GM12878 (cell line): ENCODE data around the gene LRRC75A. TPM values are rescaled to one million over a fixed set of nuclear protein-coding genes. Genes with fewer than 3 reads are reported as not detected.

Source experiments
- ATAC-seq: fragments of 200-7000 bp; cut with Tn5 transposase; 3 replicates; pipeline ENCODE4 v1.9.1; 2020; ENCODE audit warnings: mild to moderate bottlenecking, moderate library complexity
- BruUV-seq: library from RNA; stranded (reverse); fragments of 400-500 nt; replicated peaks from 2 replicates; lab custom pipeline; 2021; lab: Mats Ljungman, UMichigan
- CTCF ChIA-PET: fragments of 300-600 bp; sonication (Branson Sonifier 250); formaldehyde crosslinking; extraction: SDS; loops from one replicate; lab custom pipeline; 2021; ENCODE audit warnings: inconsistent platforms; lab: Yijun Ruan, JAX
- POLR2A ChIA-PET: fragments of 350-600 bp; formaldehyde crosslinking; extraction: SDS; loops from one replicate; lab custom pipeline; 2021; ENCODE audit warnings: inconsistent platforms; lab: Charles Lee
- RAD21 ChIA-PET: fragments of 300-600 bp; sonication (Branson Sonifier 250); formaldehyde crosslinking; loops from one replicate; lab custom pipeline; 2023; ENCODE audit warnings: antibody characterized with exemption; ENCODE audit not compliant: unreplicated experiment; lab: Charles Lee
- SMC1A ChIA-PET: fragments of 300-600 bp; sonication (Branson Sonifier 250); formaldehyde crosslinking; loops from one replicate; lab custom pipeline; 2023; ENCODE audit not compliant: unreplicated experiment, uncharacterized antibody; lab: Charles Lee
- DNase-seq: peaks from one replicate; pipeline ENCODE4 v3.0.0-alpha.2; 2011; ENCODE audit warnings: low read depth, low spot score
- FAIRE-seq: peaks from 3 replicates; lab custom pipeline; 2011; peaks lifted over from hg19 to GRCh38; lab: Jason Lieb, UNC
- H2AFZ ChIP-seq: 2 replicates; pipeline ENCODE4 v1.6.0; 2011; ENCODE audit warnings: low read depth, low read length, control low read depth; ENCODE audit not compliant: control insufficient read depth
- H3K27ac ChIP-seq: 2 replicates; pipeline ENCODE4 v1.5.1; 2011; ENCODE audit warnings: control low read depth; ENCODE audit not compliant: control insufficient read depth, insufficient read depth
- H3K27me3 ChIP-seq, 2 experiments: replicated peaks in 1 of 2; 2 replicates each; pipeline versions ENCODE4 v1.6.0 to v1.6.1; 2011; ENCODE audit warnings: low read length in 1 of 2; ENCODE audit not compliant: control insufficient read depth in 2 of 2, insufficient read depth in 2 of 2
- H3K36me3 ChIP-seq, 2 experiments: 2 replicates each; pipeline ENCODE4 v1.5.1; 2011; ENCODE audit warnings: low read length in 1 of 2; ENCODE audit not compliant: control insufficient read depth in 2 of 2, insufficient read depth in 2 of 2
- H3K4me1 ChIP-seq: 2 replicates; pipeline ENCODE4 v1.6.1; 2011; ENCODE audit warnings: mild to moderate bottlenecking, low read length, moderate library complexity, mixed read lengths; ENCODE audit not compliant: control insufficient read depth, insufficient read depth
- H3K4me2 ChIP-seq: 2 replicates; pipeline ENCODE4 v1.6.0; 2011; ENCODE audit warnings: control low read depth; ENCODE audit not compliant: control insufficient read depth, insufficient read depth
- H3K4me3 ChIP-seq: fragments of 200-600 bp; sonication (generic); 2 replicates; pipeline ENCODE4 v1.5.1; 2016
- H3K79me2 ChIP-seq: 2 replicates; pipeline ENCODE4 v1.6.0; 2011; ENCODE audit warnings: low read length; ENCODE audit not compliant: control insufficient read depth, insufficient read depth
- H3K9ac ChIP-seq: 2 replicates; pipeline ENCODE4 v1.8.0; 2011; ENCODE audit warnings: low read length, control low read depth, mixed read lengths; ENCODE audit not compliant: control insufficient read depth, insufficient read depth
- H3K9me3 ChIP-seq: replicated peaks from 3 replicates; pipeline ENCODE4 v1.5.1; 2011; ENCODE audit warnings: mild to moderate bottlenecking, low read length; ENCODE audit not compliant: control insufficient read depth, insufficient read depth
- H4K20me1 ChIP-seq: 2 replicates; pipeline ENCODE4 v1.6.0; 2011; ENCODE audit not compliant: control insufficient read depth, insufficient read depth
- HDGF ChIP-seq: fragments of 450-650 bp; IDR thresholded peaks from 2 replicates; pipeline ENCODE4 v1.6.1; 2016; ENCODE audit warnings: antibody characterized with exemption
- NFYB ChIP-seq: IDR thresholded peaks from 2 replicates; pipeline ENCODE4 v1.6.1; 2011; ENCODE audit warnings: low read depth, mild to moderate bottlenecking, low read length, improper control_type of control experiment, moderate library complexity; ENCODE audit not compliant: insufficient read depth
- SMAD5 ChIP-seq: IDR thresholded peaks from 2 replicates; pipeline ENCODE4 v1.6.1; 2016; ENCODE audit warnings: antibody characterized with exemption, low read depth
- SPI1 ChIP-seq: IDR thresholded peaks from 2 replicates; pipeline ENCODE4 v1.6.1; 2011; ENCODE audit warnings: low read depth, mild to moderate bottlenecking, low read length, moderate library complexity, borderline replicate concordance; ENCODE audit not compliant: insufficient read depth
- ZBTB4 ChIP-seq: fragments of 450-650 bp; formaldehyde crosslinking; IDR thresholded peaks from 2 replicates; pipeline ENCODE4 v1.4.0; 2022; ENCODE audit warnings: mild to moderate bottlenecking, moderate library complexity
- whole genome bisulfite sequencing: methylation state at CpG from one replicate; pipeline ENCODE4 v1.1.6; 2016; ENCODE audit warnings: low lambda C conversion rate; ENCODE audit not compliant: insufficient replicate concordance, insufficient coverage; ENCODE audit errors: missing lambda C conversion rate; 5-methylcytosine and 5-hydroxymethylcytosine counted together
- in situ Hi-C: fragments of 300-500 bp; cut with MboI; formaldehyde crosslinking; loops from 9 replicates; pipeline ENCODE4 v1.14.3; 2018; ENCODE audit warnings: mixed read lengths
- intact Hi-C: fragments of 100-400 bp; cut with micrococcal nuclease; formaldehyde crosslinking; loops from one replicate; pipeline ENCODE4 v1.14.2; 2022; ENCODE audit not compliant: unreplicated experiment
- polyA plus RNA-seq, 11 experiments: library from polyadenylated mRNA; depleted of rRNA in 4 of 11; unstranded in 6 of 11; stranded (reverse) in 5 of 11; fragments of >200 nt; fragmentation: Nextera tagmentation in 4 of 11; fragmentation: Illumina TruSeq in 1 of 11; extraction: Ambion mirVana in 4 of 11; extraction: Trizol in 1 of 11; gene quantifications; 1 replicate in 1 of 11; 2 replicates in 10 of 11; pipeline versions ENCODE4 v1.2.1 to v1.2.3, GENCODE V29; 2011 to 2016; ENCODE audit warnings: inconsistent platforms in 2 of 11, missing spikeins in 2 of 11, low read depth in 1 of 11
- total RNA-seq, 4 experiments: library from RNA; depleted of rRNA in 3 of 4; stranded (reverse); fragments of >200 nt in 3 of 4; fragmentation: Illumina TruSeq in 1 of 4; extraction: Trizol in 1 of 4; gene quantifications; 2 replicates each; pipeline versions ENCODE4 v1.2.1 to v1.2.3, GENCODE V29; 2013 to 2021

LRRC75A gene
- total and polyA plus RNA-seq, 10 of the 15 experiments (the other 5 are each of a cell fraction or from before 2014, with no cell fraction given), result 0.01 to 1.3 (median 0.09) TPM; not detected in 2

DNA sequence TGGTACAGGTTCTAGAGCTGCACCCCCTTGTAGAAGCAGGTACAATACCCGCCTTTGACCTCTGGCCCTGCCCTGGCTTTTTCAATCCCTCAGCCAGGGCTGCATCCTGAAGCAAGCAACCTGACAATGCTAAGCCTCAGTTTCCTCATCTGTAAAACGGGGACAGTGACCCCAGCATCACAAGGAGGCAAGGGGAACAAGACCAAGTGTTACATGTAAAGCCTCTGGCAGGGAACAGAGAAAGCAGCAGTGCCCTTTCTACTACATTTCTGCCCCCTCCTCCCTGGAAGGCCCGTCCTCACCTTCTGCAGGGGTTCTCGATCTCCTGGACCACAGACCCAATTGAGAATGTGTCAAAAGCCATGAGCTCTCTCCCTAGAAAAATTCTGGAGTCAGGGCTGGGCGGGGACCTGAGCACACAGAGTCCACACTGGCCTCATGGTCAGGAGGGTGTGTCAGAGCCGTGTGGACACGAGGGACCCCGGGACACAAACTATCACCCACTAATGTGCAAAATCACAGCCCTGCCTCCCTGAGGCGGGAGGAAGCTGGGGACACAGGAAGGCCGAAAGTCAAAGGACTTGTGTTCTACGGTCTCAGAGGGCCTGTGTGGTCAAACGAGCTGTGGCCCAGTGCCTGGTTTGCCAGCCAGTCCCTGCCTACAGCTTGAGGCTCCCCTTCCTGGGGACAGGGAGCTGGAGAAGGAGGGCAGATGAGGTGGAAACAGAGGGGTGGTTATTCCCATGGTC is 27.5 kb downstream of the LRRC75A start:
- ChIA-PET POLR2A (no interaction called here), RAD21 (no interaction called here)

More for the DNA sequence above, 27.5 kb downstream of the LRRC75A start:
- SMC1A ChIA-PET, result no interaction called here
- Histone ChIP-seq H3K9ac (no peak overlapping the region), H3K4me3 (no peak overlapping the region), H3K79me2 (no peaks in the 10 kb centered on the region), H2AFZ (no peak overlapping the region), H3K27ac (no peak overlapping the region), H3K4me1 (no peaks in the 10 kb centered on the region), H3K27me3 (no peaks in the 10 kb centered on the region), H3K36me3 (no peaks in the 10 kb centered on the region; a peak in 1 of 4 replicates), H3K9me3 (no peaks in the 10 kb centered on the region), H4K20me1 (no peaks in the 10 kb centered on the region), H3K4me2 (no peak overlapping the region)
- TF ChIP-seq HDGF (no peak), SPI1 (no peak), NFYB (no peak), SMAD5 (no peak), ZBTB4 (CRISPR knock-in tag) (no peak)
- in situ Hi-C loops, result no loop called here
- BruUV-seq, result no TSS peak
- FAIRE-seq, result no peak
- ATAC-seq, result no peak
- DNase-seq, result no peak
- CTCF ChIA-PET, result interaction anchor here (0.6 kb wide), 1 partner anchor 101 kb away, joined by 3 read pairs; no protein-coding TSS in a partner anchor
- 63% methylated on average over 12 of the region's 12 CpGs for WGBS
- intact Hi-C loops, result no loop called here
